ENCODE measurements around the gene UBQLN1. TPM values are rescaled to one million over a fixed set of nuclear protein-coding genes. Genes with fewer than 3 reads are reported as not detected.

The UBQLN1 gene
- total and polyA plus RNA-seq, 2 donors (not counting 3 experiments of a cell fraction or from before 2014, with no cell fraction given) = 66.1 to 110 TPM

DNA sequence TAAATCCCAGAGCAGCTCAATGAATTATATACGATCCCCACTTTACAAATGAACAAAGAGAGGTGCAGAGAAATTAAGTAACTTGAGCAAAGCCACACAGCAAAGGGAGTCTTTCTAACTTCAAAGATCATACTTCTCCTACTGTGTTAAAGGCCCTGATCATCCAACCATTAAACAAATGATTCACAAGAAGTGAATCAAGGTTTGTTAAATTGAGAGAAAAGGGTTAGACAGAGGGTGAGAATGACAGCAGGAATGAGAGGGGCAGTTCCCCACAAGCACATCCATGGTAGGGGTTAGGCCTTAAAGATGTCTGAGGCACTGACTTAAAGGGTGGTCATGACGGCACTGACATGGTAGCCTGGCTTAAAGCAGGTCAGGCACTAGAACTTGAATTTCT is 74.1 kb downstream of the UBQLN1 start:
- no TSS peak for BruUV-seq (replicated peaks)
- ChIA-PET POLR2A (no interaction called here), CTCF (interaction anchor here (1.6 kb wide), 1 partner anchor 13 kb away, joined by 5 read pairs; no protein-coding TSS in a partner anchor)
- Histone ChIP-seq H3K9me3 (replicated peaks; ENCODE audit: control insufficient read depth, insufficient read depth, low read length) (no peaks in the 10 kb centered on the region), H3K9ac (replicated peaks; ENCODE audit: extremely low read depth, insufficient read depth, low read length) (no peak overlapping the region), H3K4me2 (ENCODE audit: insufficient read depth, low read length) (no peak overlapping the region), H3K9me1 (replicated peaks; ENCODE audit: control insufficient read depth, extremely low read depth, insufficient read depth, low read length) (no peaks in the 10 kb centered on the region), H3K79me2 (ENCODE audit: control insufficient read depth, insufficient read depth, low read length) (no peaks in the 10 kb centered on the region), H2AFZ (ENCODE audit: low read depth, low read length) (no peak overlapping the region), H3K27me3 (ENCODE audit: control insufficient read depth in 2 of 2, insufficient read depth in 2 of 2, low read length in 2 of 2) (no peaks in the 10 kb centered on the region), H3K4me3 (replicated peaks in 1 of 3; ENCODE audit: insufficient read depth in 1 of 3, low read depth in 1 of 3, low read length in 3 of 3) (no peak overlapping the region), H3K36me3 (ENCODE audit: control insufficient read depth in 2 of 2, extremely low read depth in 1 of 2, insufficient read depth in 2 of 2, low read length in 2 of 2) (no peaks in the 10 kb centered on the region), H3K27ac (ENCODE audit: insufficient read depth, low read depth, low read length) (no peak overlapping the region), H4K20me1 (replicated peaks; ENCODE audit: control insufficient read depth, extremely low read depth, insufficient read depth, low read length) (no peaks in the 10 kb centered on the region), H3K4me1 (ENCODE audit: control insufficient read depth, extremely low read depth, insufficient read depth, low read length) (no peaks in the 10 kb centered on the region)
- dilution Hi-C loops (cut with MboI; ENCODE audit: extremely low pct_ligation_motif_present, low sequenced_read_pairs) (no loop called here), intact Hi-C loops (cut with micrococcal nuclease) (no loop called here)
- no peak for DNase-seq (ENCODE audit: low read depth, low spot score)
- TF ChIP-seq, protein P1, sequence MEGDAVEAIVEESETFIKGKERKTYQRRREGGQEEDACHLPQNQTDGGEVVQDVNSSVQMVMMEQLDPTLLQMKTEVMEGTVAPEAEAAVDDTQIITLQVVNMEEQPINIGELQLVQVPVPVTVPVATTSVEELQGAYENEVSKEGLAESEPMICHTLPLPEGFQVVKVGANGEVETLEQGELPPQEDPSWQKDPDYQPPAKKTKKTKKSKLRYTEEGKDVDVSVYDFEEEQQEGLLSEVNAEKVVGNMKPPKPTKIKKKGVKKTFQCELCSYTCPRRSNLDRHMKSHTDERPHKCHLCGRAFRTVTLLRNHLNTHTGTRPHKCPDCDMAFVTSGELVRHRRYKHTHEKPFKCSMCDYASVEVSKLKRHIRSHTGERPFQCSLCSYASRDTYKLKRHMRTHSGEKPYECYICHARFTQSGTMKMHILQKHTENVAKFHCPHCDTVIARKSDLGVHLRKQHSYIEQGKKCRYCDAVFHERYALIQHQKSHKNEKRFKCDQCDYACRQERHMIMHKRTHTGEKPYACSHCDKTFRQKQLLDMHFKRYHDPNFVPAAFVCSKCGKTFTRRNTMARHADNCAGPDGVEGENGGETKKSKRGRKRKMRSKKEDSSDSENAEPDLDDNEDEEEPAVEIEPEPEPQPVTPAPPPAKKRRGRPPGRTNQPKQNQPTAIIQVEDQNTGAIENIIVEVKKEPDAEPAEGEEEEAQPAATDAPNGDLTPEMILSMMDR (IDR thresholded peaks at IDR 0.05; ENCODE audit: extremely low read depth in 1 of 2, insufficient read depth in 1 of 2, low read depth in 1 of 2, low read length in 2 of 2) = no peak
- TF ChIP-seq POLR2AphosphoS5 (IDR thresholded peaks at IDR 0.05; ENCODE audit: insufficient read depth, low read depth, low read length) (no peak), POLR2A (IDR thresholded peaks at IDR 0.05; ENCODE audit: low read depth, low read length) (no peak)
- FAIRE-seq = no peak

DNA sequence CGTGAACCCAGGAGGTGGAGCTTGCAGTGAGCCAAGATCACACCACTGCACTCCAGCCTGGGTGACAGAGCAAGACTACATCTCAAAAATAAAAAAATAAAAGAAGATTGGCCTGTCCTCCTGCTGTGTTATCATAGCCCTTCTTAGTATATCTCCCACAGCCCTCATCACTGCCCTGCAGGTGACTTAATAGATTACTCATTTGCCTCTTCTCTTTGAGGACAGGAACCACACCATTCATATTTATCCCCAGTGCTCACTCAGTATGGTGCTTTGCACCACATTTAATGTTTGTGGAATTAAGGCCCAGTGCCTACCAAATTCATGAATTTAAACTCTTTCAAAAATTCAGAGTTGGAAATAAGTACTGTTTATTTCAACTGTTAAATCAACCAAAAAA is 74.5 kb downstream of the UBQLN1 start:
- dilution Hi-C loops (cut with MboI; ENCODE audit: extremely low pct_ligation_motif_present, low sequenced_read_pairs) (no loop called here), intact Hi-C loops (cut with micrococcal nuclease) (no loop called here)
- no peak overlapping the region for H3K27ac ChIP-seq (ENCODE audit: insufficient read depth, low read depth, low read length)
- no peak overlapping the region for H3K9ac ChIP-seq (replicated peaks; ENCODE audit: extremely low read depth, insufficient read depth, low read length)
- BruUV-seq (replicated peaks) = no TSS peak
- no peak overlapping the region for H3K4me2 ChIP-seq (ENCODE audit: insufficient read depth, low read length)
- no peaks in the 10 kb centered on the region for H3K36me3 ChIP-seq (ENCODE audit: control insufficient read depth in 2 of 2, extremely low read depth in 1 of 2, insufficient read depth in 2 of 2, low read length in 2 of 2)
- no peak for DNase-seq (ENCODE audit: low read depth, low spot score)
- H3K9me3 ChIP-seq (replicated peaks; ENCODE audit: control insufficient read depth, insufficient read depth, low read length) = no peaks in the 10 kb centered on the region
- no peak for TF ChIP-seq POLR2A (IDR thresholded peaks at IDR 0.05; ENCODE audit: low read depth, low read length)
- TF ChIP-seq POLR2AphosphoS5 (IDR thresholded peaks at IDR 0.05; ENCODE audit: insufficient read depth, low read depth, low read length) = no peak
- no peak for TF ChIP-seq GATA2 (IDR thresholded peaks at IDR 0.05; ENCODE audit: insufficient read depth, insufficient read length, low read depth, low read length)
- TF ChIP-seq, protein P1 (IDR thresholded peaks at IDR 0.05; ENCODE audit: extremely low read depth in 1 of 2, insufficient read depth in 1 of 2, low read depth in 1 of 2, low read length in 2 of 2) = no peak
- no peak for TF ChIP-seq JUN (IDR thresholded peaks at IDR 0.05; ENCODE audit: borderline replicate concordance, insufficient read depth, insufficient read length, low read depth)
- TF ChIP-seq FOS (IDR thresholded peaks at IDR 0.05; ENCODE audit: borderline replicate concordance, insufficient read depth, low read length) = no peak
- no peak for TF ChIP-seq MYC (IDR thresholded peaks at IDR 0.05; ENCODE audit: low read depth, low read length)
- TF ChIP-seq, protein P2, sequence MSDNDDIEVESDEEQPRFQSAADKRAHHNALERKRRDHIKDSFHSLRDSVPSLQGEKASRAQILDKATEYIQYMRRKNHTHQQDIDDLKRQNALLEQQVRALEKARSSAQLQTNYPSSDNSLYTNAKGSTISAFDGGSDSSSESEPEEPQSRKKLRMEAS (IDR thresholded peaks at IDR 0.05; ENCODE audit: insufficient read depth, insufficient read length) = no peak
- TF ChIP-seq EZH2 (IDR thresholded peaks at IDR 0.05; ENCODE audit: borderline replicate concordance, low read depth, low read length, severe bottlenecking) = no peak
- no peak for FAIRE-seq
- ChIA-PET POLR2A (interaction anchor here (0.6 kb wide), 1 partner anchor 345 kb away, joined by 4 read pairs; no protein-coding TSS in a partner anchor), CTCF (interaction anchor here (1.6 kb wide), 1 partner anchor 14 kb away, joined by 5 read pairs; no protein-coding TSS in a partner anchor)
- H2AFZ ChIP-seq (ENCODE audit: low read depth, low read length) = no peak overlapping the region
- no peak overlapping the region for H3K4me3 ChIP-seq (replicated peaks in 1 of 3; ENCODE audit: insufficient read depth in 1 of 3, low read depth in 1 of 3, low read length in 3 of 3)
- H3K9me1 ChIP-seq (replicated peaks; ENCODE audit: control insufficient read depth, extremely low read depth, insufficient read depth, low read length) = no peaks in the 10 kb centered on the region
- H3K79me2 ChIP-seq (ENCODE audit: control insufficient read depth, insufficient read depth, low read length) = no peaks in the 10 kb centered on the region
- H3K4me1 ChIP-seq (ENCODE audit: control insufficient read depth, extremely low read depth, insufficient read depth, low read length) = no peaks in the 10 kb centered on the region
- no peaks in the 10 kb centered on the region for H4K20me1 ChIP-seq (replicated peaks; ENCODE audit: control insufficient read depth, extremely low read depth, insufficient read depth, low read length)
- no peaks in the 10 kb centered on the region for H3K27me3 ChIP-seq (ENCODE audit: control insufficient read depth in 2 of 2, insufficient read depth in 2 of 2, low read length in 2 of 2)
